Measurements from ENCODE around the gene SEL1L2.

Gene SEL1L2, protein sequence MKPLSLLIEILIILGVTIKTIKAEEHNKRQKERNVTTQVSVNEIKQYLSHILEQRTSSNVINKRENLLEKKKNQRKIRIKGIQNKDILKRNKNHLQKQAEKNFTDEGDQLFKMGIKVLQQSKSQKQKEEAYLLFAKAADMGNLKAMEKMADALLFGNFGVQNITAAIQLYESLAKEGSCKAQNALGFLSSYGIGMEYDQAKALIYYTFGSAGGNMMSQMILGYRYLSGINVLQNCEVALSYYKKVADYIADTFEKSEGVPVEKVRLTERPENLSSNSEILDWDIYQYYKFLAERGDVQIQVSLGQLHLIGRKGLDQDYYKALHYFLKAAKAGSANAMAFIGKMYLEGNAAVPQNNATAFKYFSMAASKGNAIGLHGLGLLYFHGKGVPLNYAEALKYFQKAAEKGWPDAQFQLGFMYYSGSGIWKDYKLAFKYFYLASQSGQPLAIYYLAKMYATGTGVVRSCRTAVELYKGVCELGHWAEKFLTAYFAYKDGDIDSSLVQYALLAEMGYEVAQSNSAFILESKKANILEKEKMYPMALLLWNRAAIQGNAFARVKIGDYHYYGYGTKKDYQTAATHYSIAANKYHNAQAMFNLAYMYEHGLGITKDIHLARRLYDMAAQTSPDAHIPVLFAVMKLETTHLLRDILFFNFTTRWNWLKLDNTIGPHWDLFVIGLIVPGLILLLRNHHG

GRCh38 chr20:13990465-13990864 is at the start of gene SEL1L2:
Gene SEL1L2, minus strand, starts transcription at chr20:13990614. Its CDS starts 80 bp downstream, at chr20:13990534.
- Histone ChIP-seq H3K9ac (no peak within 1 kb of the TSS), H3K4me2 (no peak within 1 kb of the TSS), H3K4me3 (IDR thresholded peaks at IDR 0.05; ENCODE audit: insufficient read depth, low read depth, low read length) (no peak within 1 kb of the TSS), H3K79me2 (ENCODE audit: insufficient read depth, low read depth) (no peaks in the 10 kb centered on the region), H3K4me1 (ENCODE audit: low read depth, poor library complexity, severe bottlenecking) (no peaks in the 10 kb centered on the region), H4K20me1 (ENCODE audit: insufficient read depth) (no peaks in the 10 kb centered on the region), H3K36me3 (ENCODE audit: insufficient read depth) (no peaks in the 10 kb centered on the region), H3K27ac (no peak within 1 kb of the TSS), H2AFZ (ENCODE audit: low read depth) (no peak within 1 kb of the TSS), H3K27me3 (ENCODE audit: insufficient read depth, low read depth) (no peaks in the 10 kb centered on the region)
- TF ChIP-seq, protein P1, sequence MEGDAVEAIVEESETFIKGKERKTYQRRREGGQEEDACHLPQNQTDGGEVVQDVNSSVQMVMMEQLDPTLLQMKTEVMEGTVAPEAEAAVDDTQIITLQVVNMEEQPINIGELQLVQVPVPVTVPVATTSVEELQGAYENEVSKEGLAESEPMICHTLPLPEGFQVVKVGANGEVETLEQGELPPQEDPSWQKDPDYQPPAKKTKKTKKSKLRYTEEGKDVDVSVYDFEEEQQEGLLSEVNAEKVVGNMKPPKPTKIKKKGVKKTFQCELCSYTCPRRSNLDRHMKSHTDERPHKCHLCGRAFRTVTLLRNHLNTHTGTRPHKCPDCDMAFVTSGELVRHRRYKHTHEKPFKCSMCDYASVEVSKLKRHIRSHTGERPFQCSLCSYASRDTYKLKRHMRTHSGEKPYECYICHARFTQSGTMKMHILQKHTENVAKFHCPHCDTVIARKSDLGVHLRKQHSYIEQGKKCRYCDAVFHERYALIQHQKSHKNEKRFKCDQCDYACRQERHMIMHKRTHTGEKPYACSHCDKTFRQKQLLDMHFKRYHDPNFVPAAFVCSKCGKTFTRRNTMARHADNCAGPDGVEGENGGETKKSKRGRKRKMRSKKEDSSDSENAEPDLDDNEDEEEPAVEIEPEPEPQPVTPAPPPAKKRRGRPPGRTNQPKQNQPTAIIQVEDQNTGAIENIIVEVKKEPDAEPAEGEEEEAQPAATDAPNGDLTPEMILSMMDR (conservative IDR thresholded peaks at IDR 0.05; ENCODE audit: low read depth, low read length) = no peak

DNA sequence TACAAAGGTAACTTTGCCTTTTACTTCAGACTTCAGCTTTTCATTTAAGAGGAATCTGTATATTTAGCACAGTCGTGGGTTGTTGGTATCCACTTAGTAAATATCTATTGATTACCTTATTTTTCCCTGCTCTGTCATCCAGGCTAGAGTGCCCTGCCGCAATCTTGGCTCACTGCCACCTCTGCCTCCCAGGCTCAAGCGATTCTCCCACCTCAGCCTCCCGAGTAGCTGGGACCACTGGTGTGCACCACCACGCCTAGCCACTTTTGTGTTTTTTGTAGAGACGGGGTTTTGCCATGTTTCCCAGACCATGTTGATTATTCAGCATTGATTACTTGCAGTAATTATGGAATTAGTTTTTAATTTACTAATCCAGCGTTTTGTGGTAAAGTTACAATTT is 46.2 kb upstream of the SEL1L2 start:
- H3K36me3 ChIP-seq (ENCODE audit: insufficient read depth) = no peaks in the 10 kb centered on the region
- no peak overlapping the region for H2AFZ ChIP-seq (ENCODE audit: low read depth)
- H3K9ac ChIP-seq = no peak overlapping the region
- no peaks in the 10 kb centered on the region for H3K27me3 ChIP-seq (ENCODE audit: insufficient read depth, low read depth)
- H3K4me1 ChIP-seq (ENCODE audit: low read depth, poor library complexity, severe bottlenecking) = no peaks in the 10 kb centered on the region
- H4K20me1 ChIP-seq (ENCODE audit: insufficient read depth) = no peaks in the 10 kb centered on the region
- no peak overlapping the region for H3K27ac ChIP-seq
- H3K79me2 ChIP-seq (ENCODE audit: insufficient read depth, low read depth) = no peaks in the 10 kb centered on the region
- no peak overlapping the region for H3K4me2 ChIP-seq
- H3K4me3 ChIP-seq (IDR thresholded peaks at IDR 0.05; ENCODE audit: insufficient read depth, low read depth, low read length) = no peak overlapping the region
- TF ChIP-seq, protein P1 (conservative IDR thresholded peaks at IDR 0.05; ENCODE audit: low read depth, low read length) = no peak

DNA sequence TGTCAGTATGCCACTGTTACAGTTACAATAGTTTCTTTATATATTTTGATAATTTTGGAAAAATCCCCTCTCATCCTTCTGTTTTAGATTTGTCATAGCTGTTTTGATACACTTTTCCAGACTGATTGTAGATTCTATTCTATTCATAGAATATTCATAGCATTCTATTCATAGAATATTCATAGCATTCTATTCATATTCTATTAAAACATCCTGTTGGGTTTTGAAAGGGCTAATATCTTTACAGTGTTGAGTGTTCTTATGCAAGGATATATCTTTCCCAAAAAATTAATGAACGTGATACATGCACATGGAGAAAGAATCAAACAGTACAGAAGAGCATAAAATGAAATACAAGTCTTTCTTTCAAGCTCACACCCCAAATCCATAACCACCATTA is 42.9 kb upstream of the SEL1L2 start:
- H4K20me1 ChIP-seq (ENCODE audit: insufficient read depth) = no peaks in the 10 kb centered on the region
- H3K9ac ChIP-seq = no peak overlapping the region
- no peaks in the 10 kb centered on the region for H3K27me3 ChIP-seq (ENCODE audit: insufficient read depth, low read depth)
- no peaks in the 10 kb centered on the region for H3K4me1 ChIP-seq (ENCODE audit: low read depth, poor library complexity, severe bottlenecking)
- no peak overlapping the region for H3K27ac ChIP-seq
- H3K4me2 ChIP-seq = no peak overlapping the region
- TF ChIP-seq, protein P1 (conservative IDR thresholded peaks at IDR 0.05; ENCODE audit: low read depth, low read length) = no peak
- no peak overlapping the region for H3K4me3 ChIP-seq (IDR thresholded peaks at IDR 0.05; ENCODE audit: insufficient read depth, low read depth, low read length)
- H2AFZ ChIP-seq (ENCODE audit: low read depth) = no peak overlapping the region
- no peaks in the 10 kb centered on the region for H3K36me3 ChIP-seq (ENCODE audit: insufficient read depth)
- no peaks in the 10 kb centered on the region for H3K79me2 ChIP-seq (ENCODE audit: insufficient read depth, low read depth)

- Histone ChIP-seq H3K4me3 (IDR thresholded peaks at IDR 0.05; ENCODE audit: insufficient read depth, low read depth, low read length) (no peak overlapping the region), H3K4me1 (ENCODE audit: low read depth, poor library complexity, severe bottlenecking) (no peaks in the 10 kb centered on the region), H3K36me3 (ENCODE audit: insufficient read depth) (no peaks in the 10 kb centered on the region), H3K9ac (no peak overlapping the region), H3K79me2 (ENCODE audit: insufficient read depth, low read depth) (no peaks in the 10 kb centered on the region), H3K27ac (no peak overlapping the region), H3K4me2 (no peak overlapping the region), H3K27me3 (ENCODE audit: insufficient read depth, low read depth) (no peaks in the 10 kb centered on the region), H4K20me1 (ENCODE audit: insufficient read depth) (no peaks in the 10 kb centered on the region), H2AFZ (ENCODE audit: low read depth) (no peak overlapping the region)
- TF ChIP-seq, protein P1 (conservative IDR thresholded peaks at IDR 0.05; ENCODE audit: low read depth, low read length) = no peak
Observed at GRCh38 chr20:14030991-14031390, 40.6 kb upstream of the SEL1L2 start.
